HT1080 (cell line): ENCODE measurements around the gene CRACDL. TPM values are rescaled to one million over a fixed set of nuclear protein-coding genes. Genes with fewer than 3 reads are reported as not detected.
"Not testable (repeated sequence)": the region's sequence is repeated elsewhere in the genome, so short reads cannot be mapped to it uniquely, and the experiment has no call there.

Experiments used
- DNase-seq: peaks from one replicate; pipeline ENCODE4 v3.0.0-alpha.2; 2015; ENCODE audit warnings: low read depth
- small RNA-seq: library from RNA; depleted of rRNA; stranded (forward); fragments of <200 nt; gene quantifications from one replicate; pipeline ENCODE3, GENCODE V24; 2014
- total RNA-seq: library from RNA; depleted of rRNA; stranded (reverse); fragments of >200 nt; shearing (Covaris generic); gene quantifications from 2 replicates; pipeline ENCODE4 v1.2.3, GENCODE V29; 2014; rRNA removed

The CRACDL gene
- total RNA-seq, 1 experiment from 2014 or later = not detected

- no peak for DNase-seq
These were observed 176.7 kb downstream of the CRACDL start for GRCh38 chr2:98759338-98759737.

GRCh38 chr2:98757904-98758421, 178.1 kb downstream of the CRACDL start:
- peak; percentile 93 for DNase-seq

GRCh38 chr2:98753801-98754200, 182.2 kb downstream of the CRACDL start:
- no peak for DNase-seq

- DNase-seq = not testable (repeated sequence)
These were observed 183.3 kb downstream of the CRACDL start for GRCh38 chr2:98752711-98753110.

GRCh38 chr2:98751748-98752147, 184.3 kb downstream of the CRACDL start:
- DNase-seq = no peak

- no peak for DNase-seq
These were observed 185.3 kb downstream of the CRACDL start for GRCh38 chr2:98750593-98751282.

- no peak for DNase-seq
These were observed 187.0 kb downstream of the CRACDL start for GRCh38 chr2:98749066-98749450.

- no peak for DNase-seq
These were observed 187.5 kb downstream of the CRACDL start for GRCh38 chr2:98748292-98749065.

GRCh38 chr2:98747888-98748287, 188.1 kb downstream of the CRACDL start:
- DNase-seq = no peak

GRCh38 chr2:98746426-98746825, 189.6 kb downstream of the CRACDL start:
- DNase-seq = no peak

GRCh38 chr2:98744595-98744994, 191.4 kb downstream of the CRACDL start:
- no peak for DNase-seq

Small RNAs within 50 kb of the gene (small RNA-seq; reads per million reads assigned to genes)
- gene RNU4-84P = 0.14 reads per million
- not detected for gene RNU7-46P

Other genes with a start within 250 kb of the CRACDL start
- gene MGAT4A, start 205.1 kb downstream of the CRACDL start, total RNA-seq = 5.0 and 5.6 TPM in 2 replicates
- gene C2orf15, start 205.5 kb upstream of the CRACDL start, total RNA-seq = 0.23 TPM in 2 replicates
- 2.8 and 6.7 TPM in 2 replicates for gene TSGA10, start 218.7 kb upstream of the CRACDL start, total RNA-seq
- gene LIPT1, start 218.7 kb upstream of the CRACDL start, total RNA-seq = 6.6 and 7.8 TPM in 2 replicates
- 21.0 and 21.4 TPM in 2 replicates for gene MITD1, start 244.8 kb upstream of the CRACDL start, total RNA-seq
- gene MRPL30, start 245.0 kb upstream of the CRACDL start, total RNA-seq = 50.1 and 57.3 TPM in 2 replicates